GM12891 (cell line): ENCODE data around the gene CADPS.

ENCODE experiments used
- POLR2A ChIP-seq: IDR thresholded peaks from 2 replicates; pipeline ENCODE4 v1.6.1; 2011; ENCODE audit warnings: low read depth, low read length, control low read depth
- POLR2AphosphoS5 ChIP-seq: IDR thresholded peaks from 2 replicates; pipeline ENCODE4 v1.6.1; 2011; ENCODE audit warnings: low read depth, low read length, control low read depth
- POU2F2 ChIP-seq: IDR thresholded peaks from 2 replicates; pipeline ENCODE4 v1.6.1; 2011; ENCODE audit warnings: low read depth, mild to moderate bottlenecking, control low read depth, low read length, moderate library complexity
- TAF1 ChIP-seq: IDR thresholded peaks from 2 replicates; pipeline ENCODE4 v1.6.1; 2011; ENCODE audit warnings: low read depth, low read length, control low read depth

DNA sequence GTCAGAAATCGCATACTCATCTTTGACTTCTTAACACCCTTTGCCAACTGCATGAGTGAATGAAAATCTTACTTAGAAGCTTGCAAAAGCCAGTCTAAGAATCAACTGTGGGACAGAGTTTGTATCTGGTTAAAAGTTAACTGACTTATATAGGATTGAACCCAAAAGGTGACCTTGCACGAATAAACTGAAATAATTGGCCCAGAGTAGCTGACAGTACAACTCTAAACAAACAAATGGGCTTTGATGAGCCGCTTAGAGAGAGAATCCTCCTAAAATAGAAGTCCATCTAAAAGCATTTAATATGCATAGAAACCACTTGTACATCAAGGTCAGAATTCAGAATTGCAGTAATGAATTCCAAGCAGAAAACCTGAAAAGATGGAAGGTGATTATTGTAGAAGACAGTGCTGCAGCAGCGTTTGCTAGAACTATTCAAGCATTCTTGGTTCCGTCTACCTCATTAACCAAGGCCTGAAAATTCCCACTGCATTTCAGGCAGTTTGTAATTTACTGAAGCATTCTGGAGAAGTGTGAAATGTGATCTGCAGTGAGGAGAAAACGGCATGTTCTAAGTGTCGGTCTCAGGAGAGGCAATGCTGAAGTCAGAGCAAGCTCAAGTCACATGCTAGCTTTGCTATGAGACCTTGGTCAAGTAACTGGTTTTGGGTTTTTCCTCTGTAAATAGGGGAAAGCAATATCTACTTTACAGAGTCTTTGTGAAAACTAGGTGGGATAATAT is 103.7 kb downstream of the CADPS start:
- TF ChIP-seq POLR2AphosphoS5 (no peak), POLR2A (no peak), POU2F2 (no peak), TAF1 (no peak)
